ENCODE measurements around the gene KLK13.
A peak's percentile ranks its signal among the peaks of the same experiment; 100 is the strongest.

Gene KLK13

GRCh38 chr19:51064534-51065220 is at the start of gene KLK13:
TSS of gene KLK13 (minus strand) at chr19:51065092. CDS start at chr19:51065067, 25 bp downstream.
- no peak for TF ChIP-seq CTCF (IDR thresholded peaks at IDR 0.05; ENCODE audit: extremely low read depth, insufficient read depth, missing control alignments)
- no peak for DNase-seq (ENCODE audit: low spot score)
- in situ Hi-C loops (cut with MboI; ENCODE audit: low pct_unique_long_range_greater_than_20kb, low sequenced_read_pairs, unreplicated experiment), result no loop called here

GRCh38 chr19:51114087-51114729 is 49.3 kb upstream of the KLK13 start:
- no peak for TF ChIP-seq CTCF (IDR thresholded peaks at IDR 0.05; ENCODE audit: extremely low read depth, insufficient read depth, missing control alignments)
- in situ Hi-C loops (cut with MboI; ENCODE audit: low pct_unique_long_range_greater_than_20kb, low sequenced_read_pairs, unreplicated experiment), result no loop called here
- DNase-seq (ENCODE audit: low spot score), result no peak

- no peak for TF ChIP-seq CTCF (IDR thresholded peaks at IDR 0.05; ENCODE audit: extremely low read depth, insufficient read depth, missing control alignments)
- in situ Hi-C loops (cut with MboI; ENCODE audit: low pct_unique_long_range_greater_than_20kb, low sequenced_read_pairs, unreplicated experiment), result no loop called here
- no peak for DNase-seq (ENCODE audit: low spot score)
Measured at GRCh38 chr19:51111606-51112005, 46.7 kb upstream of the KLK13 start.

GRCh38 chr19:51110666-51110971 is 45.7 kb upstream of the KLK13 start:
- in situ Hi-C loops (cut with MboI; ENCODE audit: low pct_unique_long_range_greater_than_20kb, low sequenced_read_pairs, unreplicated experiment), result no loop called here

GRCh38 chr19:51108805-51109146 is 43.9 kb upstream of the KLK13 start:
- TF ChIP-seq CTCF (IDR thresholded peaks at IDR 0.05; ENCODE audit: extremely low read depth, insufficient read depth, missing control alignments), result no peak
- DNase-seq (ENCODE audit: low spot score), result no peak
- in situ Hi-C loops (cut with MboI; ENCODE audit: low pct_unique_long_range_greater_than_20kb, low sequenced_read_pairs, unreplicated experiment), result no loop called here

More at GRCh38 chr19:51110666-51110971, 45.7 kb upstream of the KLK13 start:
- no peak for DNase-seq (ENCODE audit: low spot score)
- no peak for TF ChIP-seq CTCF (IDR thresholded peaks at IDR 0.05; ENCODE audit: extremely low read depth, insufficient read depth, missing control alignments)

GRCh38 chr19:51108066-51108804 is 43.3 kb upstream of the KLK13 start, which contains the start of gene CTU1:
TSS of gene CTU1 (minus strand) at chr19:51108409. CDS start at chr19:51104569, 3,840 bp downstream.
- DNase-seq (ENCODE audit: low spot score), result peak; percentile 97
- in situ Hi-C loops (cut with MboI; ENCODE audit: low pct_unique_long_range_greater_than_20kb, low sequenced_read_pairs, unreplicated experiment), result no loop called here
- no peak for TF ChIP-seq CTCF (IDR thresholded peaks at IDR 0.05; ENCODE audit: extremely low read depth, insufficient read depth, missing control alignments)

Measured in GM13977 (cell line).